ENCODE data around the gene IQGAP1. TPM values are rescaled to one million over a fixed set of nuclear protein-coding genes. Genes with fewer than 3 reads are reported as not detected.

Gene IQGAP1
- total and polyA plus RNA-seq, 9 of the 15 experiments (the other 6 are each of a cell fraction or from before 2014, with no cell fraction given), result 37.6 to 143 (median 77.7) TPM

GRCh38 chr15:90352107-90352893 lies 35.7 kb upstream of the IQGAP1 start, which contains the start of gene ZNF774 (continued):
- peak; percentile 64; the same call in 1 of the 2 replicates for TF ChIP-seq CTBP1 (IDR thresholded peaks at IDR 0.05; ENCODE audit: borderline replicate concordance)
- TF ChIP-seq NFXL1 (CRISPR knock-in tag; IDR thresholded peaks at IDR 0.05), result no peak
- 0 out of 2 replicates have a peak, but pooled peaks have one; percentile 26 for TF ChIP-seq MXI1 (IDR thresholded peaks at IDR 0.05; ENCODE audit: low read depth, low read length)
- TF ChIP-seq CREB1 (IDR thresholded peaks at IDR 0.05), result 0 out of 2 replicates have a peak, but pooled peaks have one; percentile 9
- TF ChIP-seq CREB1 (CRISPR knock-in tag; IDR thresholded peaks at IDR 0.05), result peak; percentile 49; the same call in 1 of the 2 replicates
- TF ChIP-seq POU5F1 (IDR thresholded peaks at IDR 0.05; ENCODE audit: borderline replicate concordance, low read depth, low read length, partially characterized antibody), result peak; percentile 24
- no peak for TF ChIP-seq WHSC1 (IDR thresholded peaks at IDR 0.05; ENCODE audit: low read length)
- peak; percentile 69; the same call in 1 of the 2 replicates for TF ChIP-seq CBFB (CRISPR knock-in tag; IDR thresholded peaks at IDR 0.05)
- TF ChIP-seq ZNF445 (CRISPR knock-in tag; IDR thresholded peaks at IDR 0.05; ENCODE audit: low read depth), result no peak
- TF ChIP-seq ARID4B (CRISPR knock-in tag; IDR thresholded peaks at IDR 0.05), result peak; percentile 84
- 0 out of 2 replicates have a peak, but pooled peaks have one; percentile 54 for TF ChIP-seq ATF6 (CRISPR knock-in tag; IDR thresholded peaks at IDR 0.05)
- no peak for TF ChIP-seq PHF21A (IDR thresholded peaks at IDR 0.05; ENCODE audit: borderline replicate concordance, low read depth)
- TF ChIP-seq ZBTB1 (CRISPR knock-in tag; IDR thresholded peaks at IDR 0.05; ENCODE audit: borderline replicate concordance, low read depth), result peak; percentile 75
- TF ChIP-seq PKNOX1 (IDR thresholded peaks at IDR 0.05), result peak; percentile 100
- peak; percentile 19 for TF ChIP-seq HNRNPLL (IDR thresholded peaks at IDR 0.05; ENCODE audit: low read depth, low read length, poor library complexity, severe bottlenecking)
- TF ChIP-seq ATF4 (CRISPR knock-in tag; IDR thresholded peaks at IDR 0.05), result no peak
- TF ChIP-seq HCFC1 (IDR thresholded peaks at IDR 0.05; ENCODE audit: low read depth, low read length), result peak; percentile 97
